Endodermal cell (in vitro differentiated cells): ENCODE results near the gene MAGEB10. TPM values are rescaled to one million over a fixed set of nuclear protein-coding genes. Genes with fewer than 3 reads are reported as not detected.

Source experiments
- DNase-seq: peaks from one replicate; pipeline ENCODE4 v3.0.0-alpha.2; 2017
- H3K27ac ChIP-seq: 2 replicates; pipeline ENCODE4 v1.5.1; 2013; ENCODE audit warnings: mild to moderate bottlenecking, low read depth, low read length, moderate library complexity
- H3K27me3 ChIP-seq: 2 replicates; pipeline ENCODE4 v1.6.1; 2013; ENCODE audit warnings: mild to moderate bottlenecking, low read length, moderate library complexity; ENCODE audit not compliant: insufficient read depth, control insufficient read depth, poor library complexity, severe bottlenecking
- H3K36me3 ChIP-seq: 2 replicates; pipeline ENCODE4 v1.7.0; 2013; ENCODE audit warnings: mild to moderate bottlenecking, low read length, moderate library complexity; ENCODE audit not compliant: control insufficient read depth, insufficient read depth
- H3K4me1 ChIP-seq: one replicate; pipeline ENCODE4 v1.7.0; 2013; ENCODE audit warnings: low read length; ENCODE audit not compliant: control insufficient read depth, insufficient read depth
- H3K4me3 ChIP-seq: 2 replicates; pipeline ENCODE4 v1.5.1; 2013; ENCODE audit warnings: mild to moderate bottlenecking, low read length, moderate library complexity
- H3K9ac ChIP-seq: 2 replicates; pipeline ENCODE4 v1.6.1; 2013; ENCODE audit warnings: mild to moderate bottlenecking, low read length, moderate library complexity; ENCODE audit not compliant: poor library complexity, severe bottlenecking; ENCODE audit errors: extremely low read depth
- H3K9me3 ChIP-seq: 2 replicates; pipeline ENCODE4 v1.6.1; 2013; ENCODE audit warnings: mild to moderate bottlenecking, low read length, moderate library complexity; ENCODE audit not compliant: control insufficient read depth
- H3K27ac Mint-ChIP-seq: 2 replicates; pipeline ENCODE4 v1.8.0; 2020; ENCODE audit warnings: mixed read lengths
- H3K27me3 Mint-ChIP-seq: 2 replicates; pipeline ENCODE4 v1.8.0; 2021; ENCODE audit warnings: mild to moderate bottlenecking, mixed read lengths; ENCODE audit not compliant: insufficient read depth
- H3K36me3 Mint-ChIP-seq: 2 replicates; pipeline ENCODE4 v1.8.0; 2020; ENCODE audit warnings: low read depth, mixed read lengths
- H3K4me1 Mint-ChIP-seq: 2 replicates; pipeline ENCODE4 v1.8.0; 2020; ENCODE audit warnings: mixed read lengths
- H3K4me3 Mint-ChIP-seq: 2 replicates; pipeline ENCODE4 v1.8.0; 2020; ENCODE audit warnings: mild to moderate bottlenecking, moderate library complexity, mixed read lengths
- H3K9me3 Mint-ChIP-seq: 2 replicates; pipeline ENCODE4 v1.8.0; 2020; ENCODE audit warnings: mild to moderate bottlenecking, mixed read lengths
- WGBS, 2 experiments: methylation state at CpG; one replicate each; pipeline versions ENCODE4 v1.1.5 to v1.1.7; 2013; ENCODE audit warnings: missing lambda C conversion rate in 2 of 2, mixed read lengths in 1 of 2; ENCODE audit not compliant: insufficient coverage in 1 of 2, insufficient read length in 1 of 2; 5-methylcytosine and 5-hydroxymethylcytosine counted together
- total RNA-seq, 2 donors: library from RNA; stranded (reverse); fragmentation: NEBNext Ultra II Directional in 1 of 2; extraction: Animal tissue kit (Norgen Biotek cat#: 25700) in 1 of 2; gene quantifications; 2 replicates in 1 of 2; 3 replicates in 1 of 2; pipeline ENCODE4 v1.2.1, GENCODE V29; 2021
- TF ChIP-seq, protein P1 (sequence below): fragments of 200-600 bp; sonication (generic); conservative IDR thresholded peaks from 2 replicates; pipeline ENCODE4 v1.5.0; 2021; ENCODE audit warnings: antibody characterized with exemption, mild to moderate bottlenecking

Gene MAGEB10
- total RNA-seq, 2 donors from 2014 or later: not detected

DNA sequence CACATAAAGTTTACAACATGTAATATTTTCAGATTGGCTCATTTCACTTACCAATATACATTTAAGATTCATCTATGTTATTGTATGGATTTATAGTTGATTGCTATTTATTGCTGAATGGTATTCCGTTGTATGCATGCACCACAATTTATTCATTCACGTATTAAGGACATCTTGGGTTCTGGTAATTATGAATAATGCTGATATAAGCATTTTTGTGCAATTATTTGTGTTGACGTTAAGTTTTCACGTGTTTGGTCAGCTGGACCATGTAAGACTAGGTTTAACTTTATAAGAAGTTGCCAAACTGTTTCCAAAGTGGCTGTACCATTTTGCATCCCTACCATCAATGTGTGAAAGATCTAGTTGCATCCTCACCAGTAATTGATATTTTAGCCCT, 35.1 kb downstream of the MAGEB10 start:
- H3K4me3 Mint-ChIP-seq: no peak overlapping the region
- H3K27me3 Mint-ChIP-seq: no peaks in the 10 kb centered on the region
- peaks cover 11% of the 10 kb centered on the region for H3K9me3 Mint-ChIP-seq
- H3K4me1 Mint-ChIP-seq: no peaks in the 10 kb centered on the region
- H3K36me3 Mint-ChIP-seq: no peaks in the 10 kb centered on the region
- Histone ChIP-seq H3K9ac (no peak overlapping the region), H3K36me3 (no peaks in the 10 kb centered on the region), H3K27me3 (no peaks in the 10 kb centered on the region), H3K4me3 (no peak overlapping the region), H3K27ac (no peak overlapping the region), H3K9me3 (no peaks in the 10 kb centered on the region), H3K4me1 (no peaks in the 10 kb centered on the region)
- TF ChIP-seq, protein P1, sequence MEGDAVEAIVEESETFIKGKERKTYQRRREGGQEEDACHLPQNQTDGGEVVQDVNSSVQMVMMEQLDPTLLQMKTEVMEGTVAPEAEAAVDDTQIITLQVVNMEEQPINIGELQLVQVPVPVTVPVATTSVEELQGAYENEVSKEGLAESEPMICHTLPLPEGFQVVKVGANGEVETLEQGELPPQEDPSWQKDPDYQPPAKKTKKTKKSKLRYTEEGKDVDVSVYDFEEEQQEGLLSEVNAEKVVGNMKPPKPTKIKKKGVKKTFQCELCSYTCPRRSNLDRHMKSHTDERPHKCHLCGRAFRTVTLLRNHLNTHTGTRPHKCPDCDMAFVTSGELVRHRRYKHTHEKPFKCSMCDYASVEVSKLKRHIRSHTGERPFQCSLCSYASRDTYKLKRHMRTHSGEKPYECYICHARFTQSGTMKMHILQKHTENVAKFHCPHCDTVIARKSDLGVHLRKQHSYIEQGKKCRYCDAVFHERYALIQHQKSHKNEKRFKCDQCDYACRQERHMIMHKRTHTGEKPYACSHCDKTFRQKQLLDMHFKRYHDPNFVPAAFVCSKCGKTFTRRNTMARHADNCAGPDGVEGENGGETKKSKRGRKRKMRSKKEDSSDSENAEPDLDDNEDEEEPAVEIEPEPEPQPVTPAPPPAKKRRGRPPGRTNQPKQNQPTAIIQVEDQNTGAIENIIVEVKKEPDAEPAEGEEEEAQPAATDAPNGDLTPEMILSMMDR: no peak
- WGBS, 2 experiments: 98 to 100% methylated on average over 1 to 4 of the region's 4 CpGs
- no peak for DNase-seq
- no peak overlapping the region for H3K27ac Mint-ChIP-seq

DNA sequence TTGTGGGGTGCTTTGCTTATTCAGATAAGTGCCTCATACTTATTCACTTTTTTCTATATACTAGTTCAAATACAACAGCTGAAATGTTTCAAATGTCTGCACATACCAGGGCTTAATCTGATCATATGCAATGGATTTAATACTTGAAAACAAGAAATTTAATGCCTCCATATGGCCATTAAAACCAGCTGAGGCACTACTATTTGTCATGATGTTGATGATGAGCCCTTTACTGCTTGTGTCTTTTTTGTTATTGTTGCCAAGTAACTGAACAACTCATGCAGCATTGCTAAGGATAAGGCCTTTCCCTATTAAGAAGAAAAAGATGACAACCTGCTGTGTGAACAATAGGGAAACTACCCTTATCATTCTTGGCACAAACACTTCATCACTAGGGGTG, 52.5 kb downstream of the MAGEB10 start:
- Histone ChIP-seq H3K4me3 (no peak overlapping the region), H3K9me3 (no peaks in the 10 kb centered on the region), H3K4me1 (no peaks in the 10 kb centered on the region), H3K27me3 (no peaks in the 10 kb centered on the region), H3K36me3 (no peaks in the 10 kb centered on the region), H3K27ac (no peak overlapping the region), H3K9ac (no peak overlapping the region)
- Mint-ChIP-seq H3K36me3 (no peaks in the 10 kb centered on the region), H3K4me1 (no peaks in the 10 kb centered on the region), H3K27ac (no peak overlapping the region), H3K27me3 (peaks cover 39% of the 10 kb centered on the region), H3K4me3 (no peak overlapping the region), H3K9me3 (peaks cover 47% of the 10 kb centered on the region)
- TF ChIP-seq, protein P1: no peak
- no peak for DNase-seq

GRCh38 chrX:27863809-27864208, 56.0 kb downstream of the MAGEB10 start:
- H3K4me3 Mint-ChIP-seq: peak overlapping the region; percentile 31

More at GRCh38 chrX:27863809-27864208, 56.0 kb downstream of the MAGEB10 start:
- peaks cover 21% of the 10 kb centered on the region for H3K9me3 Mint-ChIP-seq
- no peak overlapping the region for H3K27ac ChIP-seq
- no peaks in the 10 kb centered on the region for H3K4me1 ChIP-seq
- no peaks in the 10 kb centered on the region for H3K27me3 ChIP-seq
- TF ChIP-seq, protein P1: no peak
- 80 to 87% methylated on average over 2 to 32 of the region's 35 CpGs for WGBS, 2 experiments
- peaks cover 52% of the 10 kb centered on the region for H3K27me3 Mint-ChIP-seq
- no peaks in the 10 kb centered on the region for H3K9me3 ChIP-seq
- H3K4me3 ChIP-seq: no peak overlapping the region
- H3K36me3 ChIP-seq: no peaks in the 10 kb centered on the region
- H3K4me1 Mint-ChIP-seq: no peaks in the 10 kb centered on the region
- no peak overlapping the region for H3K9ac ChIP-seq
- no peak overlapping the region for H3K27ac Mint-ChIP-seq
- DNase-seq: peak; percentile 46
- no peaks in the 10 kb centered on the region for H3K36me3 Mint-ChIP-seq

Other genes starting within 250 kb of the MAGEB10 start
- gene DCAF8L2, start 217.6 kb upstream of the MAGEB10 start, total RNA-seq: not detected
- not detected for gene DCAF8L1, start 173.5 kb downstream of the MAGEB10 start, total RNA-seq